Neutrophil (primary cell): Measurements from ENCODE around the gene SLIT3.

ENCODE experiments used
- H3K27ac ChIP-seq: fragments of 200-600 bp; sonication (generic); 2 replicates; pipeline ENCODE4 v1.5.1; 2016; ENCODE audit warnings: mild to moderate bottlenecking, moderate library complexity
- H3K27me3 ChIP-seq: fragments of 200-600 bp; sonication (generic); 2 replicates; pipeline ENCODE4 v1.6.0; 2016; ENCODE audit warnings: mild to moderate bottlenecking
- H3K36me3 ChIP-seq: fragments of 200-600 bp; sonication (generic); 2 replicates; pipeline ENCODE4 v1.5.1; 2017
- H3K4me1 ChIP-seq, 2 experiments: fragments of 200-600 bp in 1 of 2; sonication (generic) in 1 of 2; 1 replicate in 1 of 2; 2 replicates in 1 of 2; pipeline versions ENCODE4 v1.5.1 to v1.6.1; 2013 to 2016; ENCODE audit warnings: low read depth in 1 of 2, low read length in 1 of 2, mild to moderate bottlenecking in 1 of 2, moderate library complexity in 1 of 2; ENCODE audit not compliant: control insufficient read depth in 1 of 2, insufficient read depth in 1 of 2
- H3K4me3 ChIP-seq, 2 experiments: fragments of 200-600 bp in 1 of 2; sonication (generic) in 1 of 2; 1 replicate in 1 of 2; 2 replicates in 1 of 2; pipeline ENCODE4 v1.5.1; 2013 to 2016; ENCODE audit warnings: low read depth in 1 of 2, low read length in 1 of 2, mild to moderate bottlenecking in 1 of 2, moderate library complexity in 1 of 2
- H3K9me3 ChIP-seq: fragments of 200-600 bp; sonication (generic); 2 replicates; pipeline ENCODE4 v1.5.1; 2016
- CTCF ChIP-seq: fragments of 200-600 bp; sonication (generic); IDR thresholded peaks from 2 replicates; pipeline ENCODE4 v1.5.1; 2016; ENCODE audit warnings: antibody characterized with exemption

Gene SLIT3

DNA sequence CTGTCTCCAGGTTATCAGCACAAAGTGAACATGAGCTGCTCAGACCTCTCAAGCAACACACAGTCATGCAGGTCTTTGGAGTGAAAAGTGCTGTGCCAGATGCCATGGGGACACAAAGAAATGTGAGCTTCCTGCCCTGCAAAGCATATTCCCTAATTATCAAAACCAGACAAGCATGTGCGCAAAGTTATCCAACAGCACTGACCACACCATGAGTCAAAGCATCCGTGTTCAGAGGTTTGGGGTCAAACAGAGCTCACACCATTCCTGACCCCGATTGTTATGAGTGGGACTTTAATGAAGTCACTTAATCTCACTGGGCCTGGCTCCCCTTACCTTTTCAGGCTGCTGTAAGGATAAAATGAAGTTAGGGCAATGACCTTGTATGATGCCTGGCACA lies 138.5 kb downstream of the SLIT3 start:
- no peaks in the 10 kb centered on the region for H3K27me3 ChIP-seq
- no peak for TF ChIP-seq CTCF
- H3K27ac ChIP-seq = no peak overlapping the region
- H3K36me3 ChIP-seq = no peaks in the 10 kb centered on the region
- no peaks in the 10 kb centered on the region for H3K9me3 ChIP-seq
- no peaks in the 10 kb centered on the region for H3K4me1 ChIP-seq
- no peak overlapping the region for H3K4me3 ChIP-seq

GRCh38 chr5:169161022-169161680 lies 139.8 kb downstream of the SLIT3 start:
- H3K9me3 ChIP-seq = no peaks in the 10 kb centered on the region
- H3K27me3 ChIP-seq = no peaks in the 10 kb centered on the region
- H3K27ac ChIP-seq = no peak overlapping the region
- no peaks in the 10 kb centered on the region for H3K4me1 ChIP-seq
- TF ChIP-seq CTCF = no peak
- no peaks in the 10 kb centered on the region for H3K36me3 ChIP-seq
- no peak overlapping the region for H3K4me3 ChIP-seq

DNA sequence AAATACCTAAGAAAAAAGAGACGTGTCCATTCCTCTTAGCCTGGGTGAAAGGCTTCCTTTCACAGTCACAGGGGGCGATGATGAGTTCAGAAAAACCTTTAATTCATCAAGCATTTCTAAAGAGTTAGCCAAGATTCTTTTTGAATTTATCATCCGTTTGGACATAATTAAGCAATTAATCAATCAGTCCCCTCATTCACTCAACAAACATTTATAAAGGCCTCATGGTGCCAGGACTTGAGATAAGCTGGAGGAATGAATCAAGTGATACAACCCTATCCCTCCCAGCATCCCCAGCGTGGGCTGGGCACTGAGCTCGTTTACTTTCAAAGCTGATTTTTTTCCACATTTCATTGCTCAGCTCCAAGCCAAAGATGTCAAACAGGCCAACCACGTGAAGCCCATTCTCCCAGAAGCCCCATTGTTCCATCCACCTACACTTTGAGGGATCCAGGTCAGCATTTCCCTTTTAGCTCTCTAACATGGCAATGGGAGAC lies 140.5 kb downstream of the SLIT3 start:
- H3K4me3 ChIP-seq = no peak overlapping the region
- TF ChIP-seq CTCF = no peak
- no peaks in the 10 kb centered on the region for H3K4me1 ChIP-seq
- no peaks in the 10 kb centered on the region for H3K36me3 ChIP-seq
- no peaks in the 10 kb centered on the region for H3K9me3 ChIP-seq
- no peaks in the 10 kb centered on the region for H3K27me3 ChIP-seq
- no peak overlapping the region for H3K27ac ChIP-seq

- H3K4me1 ChIP-seq = no peaks in the 10 kb centered on the region
Observed at GRCh38 chr5:169158764-169159163, 142.2 kb downstream of the SLIT3 start.

DNA sequence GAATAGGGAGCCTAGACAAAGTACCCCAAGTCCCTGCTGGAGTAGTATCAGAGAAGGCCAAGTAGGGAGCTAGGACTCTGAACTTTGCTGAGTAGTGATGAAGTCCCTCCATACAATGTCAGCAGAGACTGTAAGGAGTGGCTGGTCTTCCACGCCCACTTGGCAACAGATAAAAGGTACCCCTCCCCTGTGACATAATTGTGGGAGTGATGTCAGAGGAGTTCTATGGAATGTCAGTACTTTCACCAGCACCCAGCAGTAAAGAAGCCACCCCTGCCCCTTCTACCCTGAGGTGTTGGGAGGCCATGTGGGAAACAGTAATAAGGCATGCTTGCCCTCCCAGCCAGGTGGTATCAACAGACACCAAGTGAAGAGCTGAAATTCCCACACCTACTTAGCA lies 143.9 kb downstream of the SLIT3 start:
- Histone ChIP-seq H3K4me1 (no peaks in the 10 kb centered on the region), H3K36me3 (no peaks in the 10 kb centered on the region), H3K9me3 (no peaks in the 10 kb centered on the region), H3K27ac (no peak overlapping the region), H3K4me3 (no peak overlapping the region), H3K27me3 (no peaks in the 10 kb centered on the region)
- no peak for TF ChIP-seq CTCF

More at GRCh38 chr5:169158764-169159163, 142.2 kb downstream of the SLIT3 start:
- H3K9me3 ChIP-seq = no peaks in the 10 kb centered on the region
- no peak overlapping the region for H3K4me3 ChIP-seq
- no peaks in the 10 kb centered on the region for H3K27me3 ChIP-seq
- H3K36me3 ChIP-seq = no peaks in the 10 kb centered on the region
- TF ChIP-seq CTCF = no peak
- no peak overlapping the region for H3K27ac ChIP-seq
